GM21528 (cell line): ENCODE results near the gene NRP1.
"Not testable (repeated sequence)": the region's sequence is repeated elsewhere in the genome, so short reads cannot be mapped to it uniquely, and the experiment has no call there.

Experiments
- ATAC-seq: cut with Tn5 transposase; IDR thresholded peaks from one replicate; pipeline ENCODE4 v1.9.1; 2021; ENCODE audit warnings: mild to moderate bottlenecking, moderate library complexity; ENCODE audit not compliant: unreplicated experiment, low FRiP score

Gene NRP1

DNA sequence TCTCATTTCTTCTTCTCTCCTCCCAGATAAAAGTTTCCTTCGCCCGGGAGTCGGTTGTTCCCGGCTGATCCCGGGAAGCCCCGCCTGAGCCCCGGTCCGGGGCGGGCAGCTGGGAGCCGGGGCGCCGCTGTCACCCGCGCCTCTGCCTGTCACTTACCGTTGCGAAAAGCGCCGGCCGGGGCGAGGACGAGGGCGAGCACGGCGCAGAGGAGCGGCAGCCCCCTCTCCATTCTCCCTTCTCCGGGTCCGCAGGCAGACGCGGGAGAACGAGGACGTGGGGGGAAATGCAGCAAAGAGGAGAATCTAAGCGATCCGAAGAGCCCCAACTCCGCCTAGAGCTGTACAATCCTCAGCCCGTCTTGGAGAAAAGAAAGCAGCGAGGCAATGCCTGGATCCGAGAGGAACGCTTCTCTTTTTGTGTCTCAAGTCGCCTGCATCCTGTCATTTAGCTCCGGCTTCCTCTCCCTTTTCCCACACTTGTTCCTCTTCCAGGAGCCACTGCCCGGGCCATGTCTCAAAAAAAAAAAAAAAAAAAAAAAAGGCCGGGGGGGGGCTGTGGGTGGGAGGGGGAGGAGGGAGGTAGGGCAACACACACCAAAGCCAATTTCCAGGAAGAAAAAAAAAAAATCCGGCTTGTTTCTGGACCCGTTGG lies at the start of gene NRP1:
Gene NRP1 (minus strand): TSS at position 515 of the 652 bp plus-strand sequence. CDS start 285 bp downstream, at position 230.
- no peak for ATAC-seq

DNA sequence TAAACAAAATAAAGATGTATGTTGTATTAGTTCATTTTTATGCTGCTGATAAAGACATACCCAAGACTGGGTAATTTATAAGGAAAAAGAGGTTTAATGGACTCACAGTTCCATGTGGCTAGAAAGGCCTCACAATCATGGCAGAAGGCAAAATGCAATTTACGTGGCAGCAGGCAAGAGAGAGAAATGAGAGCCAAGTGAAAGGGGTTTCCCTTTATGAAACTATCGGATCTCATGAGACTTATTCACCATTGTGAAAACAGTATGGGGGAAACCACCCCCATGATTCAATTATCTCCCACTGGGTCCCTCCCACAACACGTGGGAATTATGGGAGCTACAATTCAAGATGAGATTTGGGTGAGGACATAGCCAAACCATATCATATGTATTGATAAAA lies 49.7 kb upstream of the NRP1 start:
- ATAC-seq, result not testable (repeated sequence)

- no peak for ATAC-seq
Measured at GRCh38 chr10:33382921-33383713, 48.6 kb upstream of the NRP1 start.

GRCh38 chr10:33382216-33382600 lies 47.7 kb upstream of the NRP1 start:
- ATAC-seq, result no peak

DNA sequence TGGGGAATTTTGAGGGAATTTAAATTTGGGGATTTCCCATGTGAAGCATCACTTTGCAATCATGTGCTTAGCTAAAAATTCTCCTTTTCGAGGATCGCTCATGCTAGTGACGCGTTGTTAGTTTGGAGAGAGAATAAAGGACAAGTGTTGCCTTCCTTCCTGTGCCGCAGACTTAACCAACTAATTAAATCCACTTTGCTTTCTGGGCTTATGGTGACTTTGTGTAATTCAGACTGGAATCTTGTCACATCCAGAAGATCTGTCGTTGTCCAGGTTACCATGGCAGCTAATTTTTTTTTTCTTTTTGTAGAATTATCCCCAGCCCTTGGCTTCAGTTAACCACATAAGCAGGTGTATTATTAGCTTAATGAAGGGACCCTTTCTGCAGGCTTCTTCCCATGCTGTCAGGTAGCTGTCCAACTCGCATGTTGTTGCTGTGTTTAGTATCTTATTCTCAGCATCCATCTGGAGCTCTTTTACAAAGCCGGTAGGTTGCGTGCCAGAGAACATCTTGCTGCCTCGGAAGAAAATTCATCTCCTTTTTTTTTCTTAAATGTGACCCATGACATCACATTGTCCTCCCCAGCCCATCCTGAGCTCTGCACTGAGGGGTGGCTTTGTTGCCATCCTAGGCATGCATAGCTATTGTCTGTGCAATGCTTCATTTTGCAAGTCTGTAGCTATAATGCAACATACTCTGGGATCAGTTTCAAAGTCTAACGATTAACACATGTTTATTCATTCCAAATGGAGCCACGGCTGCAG lies 47.2 kb upstream of the NRP1 start:
- no peak for ATAC-seq

- ATAC-seq, result no peak
Measured at GRCh38 chr10:33377658-33378025, 43.2 kb upstream of the NRP1 start.

GRCh38 chr10:33376976-33377657 lies 42.6 kb upstream of the NRP1 start:
- ATAC-seq, result no peak

- no peak for ATAC-seq
Measured at GRCh38 chr10:33376476-33376875, 42.0 kb upstream of the NRP1 start.

DNA sequence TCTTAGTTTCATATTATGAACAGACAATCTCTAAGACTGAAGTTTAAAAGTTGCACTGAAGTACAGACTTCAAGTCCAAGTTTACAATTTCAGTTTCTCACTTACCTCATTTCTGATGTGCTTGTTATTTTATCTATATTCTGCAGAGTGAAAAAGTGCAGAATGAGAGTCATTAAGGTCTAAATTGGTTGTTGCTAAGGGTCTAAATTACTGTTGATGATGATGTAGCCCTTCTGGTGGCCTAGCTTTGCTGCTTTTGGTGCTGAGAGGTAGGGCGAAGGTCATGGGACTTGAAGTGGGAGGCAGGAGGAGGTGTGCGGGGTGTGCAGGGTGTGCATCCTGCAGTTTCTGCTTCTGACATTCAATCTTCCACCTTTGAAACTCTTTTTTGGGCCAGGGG lies 38.8 kb upstream of the NRP1 start:
- no peak for ATAC-seq

GRCh38 chr10:33371234-33371633 lies 36.8 kb upstream of the NRP1 start:
- ATAC-seq, result no peak

GRCh38 chr10:33370434-33370930 lies 36.0 kb upstream of the NRP1 start:
- no peak for ATAC-seq

DNA sequence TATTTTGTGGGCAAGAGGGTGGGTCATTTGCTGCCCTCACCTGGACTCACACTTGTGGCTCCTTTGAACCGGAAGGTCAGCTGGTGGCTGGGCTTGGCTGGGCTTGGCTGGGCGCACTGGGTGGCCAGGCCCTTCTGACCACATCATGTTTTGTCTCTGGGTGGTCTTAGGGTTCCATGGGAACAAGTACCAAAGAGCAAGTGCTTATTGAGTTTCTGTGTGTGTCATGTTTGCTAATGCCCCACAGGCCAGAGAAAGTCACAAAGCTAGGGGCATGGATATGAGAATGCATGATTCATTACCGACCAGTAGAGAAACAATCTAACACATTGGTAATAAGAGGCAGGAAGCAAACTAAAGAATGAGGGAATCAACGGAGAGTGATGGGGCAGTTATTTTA lies 33.6 kb upstream of the NRP1 start:
- no peak for ATAC-seq

DNA sequence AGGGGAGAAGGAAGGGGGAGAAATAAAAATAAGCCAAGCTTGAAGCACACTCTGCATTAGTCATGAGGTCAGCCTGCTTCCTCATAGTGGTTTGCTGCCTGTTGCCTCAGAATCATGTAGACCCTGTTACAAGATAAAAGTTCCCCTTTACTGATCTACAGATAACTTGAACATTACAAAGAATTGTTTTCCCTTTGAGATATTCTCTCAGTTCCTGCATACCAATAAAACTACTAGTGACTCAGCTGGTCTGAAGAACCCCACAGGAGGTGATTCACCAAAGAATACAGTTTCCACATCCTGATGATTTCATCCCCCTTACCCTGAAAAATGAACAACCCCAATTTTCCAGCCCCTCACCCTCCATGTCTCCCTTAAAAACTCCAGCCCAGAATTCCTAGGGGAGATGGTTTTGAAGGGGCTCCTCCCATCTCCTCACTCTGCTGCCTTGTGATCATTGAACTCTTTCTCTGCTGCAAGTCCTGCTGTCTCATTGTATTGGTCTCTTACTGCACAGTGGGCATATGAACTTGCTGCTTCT lies 31.5 kb upstream of the NRP1 start:
- ATAC-seq, result no peak

DNA sequence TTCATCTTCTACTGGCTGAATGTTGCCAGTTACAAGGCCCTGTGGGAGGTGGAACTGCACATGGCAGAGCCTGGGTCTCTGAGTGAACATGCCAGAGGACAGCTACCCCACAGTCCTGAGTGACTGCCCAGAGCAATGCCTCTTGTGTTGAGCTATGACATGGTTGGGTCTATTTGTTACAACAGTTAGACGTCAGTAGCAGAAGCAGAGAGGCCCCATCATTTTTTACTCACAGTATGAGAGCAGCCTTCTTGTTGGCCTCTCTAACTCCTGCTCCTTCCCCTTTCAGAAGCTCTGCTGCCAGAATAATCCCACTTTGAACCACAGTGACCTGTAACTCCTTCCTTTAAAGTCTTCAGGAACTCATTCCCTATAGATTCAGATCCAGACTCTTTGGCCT lies 30.8 kb upstream of the NRP1 start:
- no peak for ATAC-seq

DNA sequence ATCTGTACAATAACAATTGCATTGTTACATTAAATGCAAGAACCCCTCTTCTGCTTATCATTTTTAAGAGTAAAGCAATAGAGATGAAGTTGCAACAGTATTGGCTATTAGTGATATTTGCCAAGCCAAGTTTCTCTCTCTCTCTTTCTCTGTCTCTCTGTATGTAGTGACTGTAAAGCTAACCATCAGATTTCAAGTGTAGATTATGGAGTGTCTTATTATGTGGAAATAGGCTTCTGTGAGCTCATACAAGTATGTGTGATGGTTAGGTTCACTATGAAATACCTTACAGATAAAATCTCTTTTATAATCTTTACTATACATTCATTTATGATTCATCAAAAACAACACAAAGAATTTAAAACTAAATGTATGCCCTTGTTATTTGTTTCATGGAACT lies 28.6 kb upstream of the NRP1 start:
- ATAC-seq, result no peak

- no peak for ATAC-seq
Measured at GRCh38 chr10:33358016-33358415, 23.5 kb upstream of the NRP1 start.

GRCh38 chr10:33355274-33355673 lies 20.8 kb upstream of the NRP1 start:
- no peak for ATAC-seq

DNA sequence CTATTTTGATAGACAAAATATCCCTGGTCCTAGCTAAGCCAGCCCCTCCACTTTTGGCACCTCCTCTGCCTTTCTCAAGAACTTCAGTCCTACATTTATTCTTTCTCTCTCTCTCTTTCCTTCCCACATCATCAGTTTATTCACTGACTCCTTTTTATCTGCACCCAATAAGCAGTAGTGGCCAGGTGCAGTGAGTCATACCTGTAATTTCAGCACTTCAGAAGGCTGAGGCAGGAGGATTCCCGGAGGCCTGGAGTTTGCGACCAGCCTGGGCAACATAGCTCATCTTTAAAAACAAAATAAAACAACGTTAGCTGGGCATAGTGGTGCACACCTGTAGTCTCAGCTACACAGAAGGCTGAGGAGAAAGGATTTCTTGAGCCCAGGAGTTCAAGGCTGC lies 19.4 kb upstream of the NRP1 start:
- ATAC-seq, result no peak

DNA sequence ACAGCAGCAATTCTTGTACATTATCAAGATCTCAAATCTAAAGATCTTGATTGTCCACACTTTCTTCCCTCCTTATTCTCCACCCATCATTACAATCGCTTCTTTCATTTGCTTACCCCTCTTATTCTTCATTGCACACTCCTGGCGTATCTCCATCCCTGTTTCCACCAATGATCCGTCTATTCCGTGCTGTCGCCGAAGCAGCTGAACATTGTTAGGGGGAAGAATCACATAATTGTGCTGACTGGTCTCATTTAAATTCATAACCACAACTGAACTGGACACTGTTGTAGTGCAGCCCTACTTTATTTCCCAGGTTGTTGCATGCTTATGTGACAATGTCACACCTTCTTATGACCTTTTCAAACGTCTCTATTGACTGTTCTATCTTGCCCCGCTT lies 18.9 kb upstream of the NRP1 start:
- ATAC-seq, result no peak

DNA sequence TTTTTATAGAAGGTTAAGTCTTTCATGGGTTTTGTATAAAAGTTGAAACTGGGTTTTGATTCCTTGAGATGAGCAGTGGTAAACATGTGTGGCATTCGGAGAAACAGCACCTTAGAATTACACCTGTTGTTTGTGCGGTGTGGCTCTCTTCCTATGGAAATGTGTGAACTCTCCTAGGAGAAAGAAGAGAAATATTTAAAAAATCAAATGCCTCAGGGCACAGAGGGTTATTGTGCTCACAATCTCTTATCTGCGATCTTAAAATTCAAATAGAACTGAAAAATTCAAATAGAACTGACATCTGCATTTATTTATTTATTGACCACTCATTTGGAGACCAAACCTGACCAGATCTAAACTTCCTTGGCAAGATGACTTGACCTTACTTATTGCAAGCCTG lies 18.1 kb upstream of the NRP1 start:
- ATAC-seq, result no peak

DNA sequence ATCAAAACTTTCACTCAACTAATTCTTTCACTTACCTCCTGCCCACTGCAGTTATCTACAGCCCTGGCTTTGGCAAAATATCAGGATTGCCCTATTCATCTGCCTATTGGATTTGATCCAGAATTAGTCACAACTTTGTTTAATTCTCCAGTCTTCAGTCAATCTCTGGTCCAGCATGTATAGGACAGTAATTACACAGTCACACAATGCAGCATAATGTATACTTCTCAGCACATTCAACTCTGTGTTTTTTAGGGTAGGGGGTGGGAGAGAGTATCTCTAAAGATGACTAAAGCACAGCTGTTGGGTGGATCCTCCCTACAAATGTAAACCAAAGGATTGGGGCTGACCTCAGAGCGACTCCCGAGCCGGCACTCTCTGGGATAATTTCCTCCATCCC lies 17.7 kb upstream of the NRP1 start:
- ATAC-seq, result no peak
